Measurements from ENCODE around the gene ABHD17A.
"Not testable (repeated sequence)": the region's sequence is repeated elsewhere in the genome, so short reads cannot be mapped to it uniquely, and the experiment has no call there.

ABHD17A gene

DNA sequence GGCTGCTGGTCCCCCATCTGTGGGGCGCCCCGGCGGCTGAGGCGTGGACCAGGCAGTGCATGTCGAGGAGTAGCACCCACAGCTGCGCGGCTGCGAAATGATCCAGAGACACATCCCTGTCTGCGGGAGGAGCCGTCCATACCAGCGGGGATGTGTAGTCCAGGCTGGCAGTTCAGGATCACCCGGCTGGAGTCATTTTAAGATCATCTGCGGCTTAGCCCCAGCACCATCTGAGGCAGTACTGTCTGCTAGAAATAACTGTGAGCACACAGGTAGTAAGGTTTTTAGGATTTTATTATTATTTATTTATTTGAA is 23.0 kb upstream of the ABHD17A start:
- DNase-seq: no peak

DNA sequence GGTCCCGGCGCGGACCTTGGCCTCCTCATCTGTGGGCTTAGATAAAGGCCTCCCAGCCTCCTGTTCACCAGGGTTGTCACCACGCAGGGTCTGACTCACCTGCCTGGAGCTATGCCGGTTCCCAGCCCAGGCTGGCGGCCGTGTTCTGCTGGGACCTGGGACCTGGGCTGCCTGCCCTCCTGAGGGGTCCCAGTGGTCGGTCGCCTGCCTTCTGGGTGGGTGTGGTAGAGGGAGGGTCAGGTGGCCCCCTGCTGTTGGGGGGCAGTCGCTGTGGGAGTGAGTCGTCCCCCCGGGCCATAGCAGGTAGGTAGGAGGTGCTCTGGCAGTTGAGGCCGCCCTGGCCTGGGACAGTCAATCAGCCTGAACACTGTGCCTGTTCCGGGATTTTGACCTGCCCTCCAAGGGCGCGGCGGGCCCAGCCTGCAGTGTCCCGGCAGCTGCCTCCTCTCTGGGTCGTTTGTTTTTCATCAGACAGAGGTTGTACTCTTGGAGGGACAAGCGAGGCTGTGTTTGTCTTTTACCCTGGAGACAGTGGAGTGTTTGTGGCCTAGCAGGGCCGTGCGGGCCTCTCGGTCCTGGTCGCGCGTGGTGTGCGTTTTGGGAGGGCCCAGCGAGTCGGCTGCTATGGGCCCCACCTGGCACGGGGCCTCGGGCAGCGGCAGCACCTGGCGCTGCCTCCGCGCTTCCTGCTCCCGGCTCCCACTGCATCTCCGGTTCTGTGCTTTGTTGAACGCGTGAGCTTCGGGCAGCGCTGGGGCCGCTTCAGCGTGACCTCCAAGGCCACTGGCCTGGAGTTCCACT is 22.5 kb upstream of the ABHD17A start:
- no peak for DNase-seq

DNA sequence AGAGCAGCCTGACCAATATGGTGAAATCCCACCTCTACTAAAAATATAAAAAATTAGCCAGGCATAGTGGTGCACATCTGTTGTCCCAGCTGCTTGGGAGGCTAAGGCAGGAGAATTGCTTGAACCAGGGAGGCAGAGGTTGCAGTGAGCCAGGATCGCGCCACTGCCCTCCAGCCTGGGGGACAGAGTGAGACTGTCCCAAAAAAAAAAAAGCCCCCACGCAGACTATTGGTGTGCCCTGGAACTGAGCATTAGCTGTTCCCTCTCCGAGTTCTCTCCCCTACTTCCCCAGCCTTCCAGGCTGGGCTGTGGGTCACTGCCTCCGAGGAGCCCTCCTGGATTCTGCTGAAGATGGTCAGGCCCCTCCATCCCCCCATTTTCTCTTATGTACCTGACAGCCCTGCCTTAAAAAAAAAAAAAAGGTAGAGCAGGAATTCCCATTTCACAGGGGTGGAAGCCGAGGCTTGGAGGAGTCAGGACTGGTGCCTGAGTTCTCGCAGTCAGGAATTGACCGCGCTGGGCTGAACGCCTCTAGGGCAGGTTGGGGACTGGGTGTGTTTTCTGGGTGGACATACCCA is 21.8 kb upstream of the ABHD17A start:
- DNase-seq: no peak

DNA sequence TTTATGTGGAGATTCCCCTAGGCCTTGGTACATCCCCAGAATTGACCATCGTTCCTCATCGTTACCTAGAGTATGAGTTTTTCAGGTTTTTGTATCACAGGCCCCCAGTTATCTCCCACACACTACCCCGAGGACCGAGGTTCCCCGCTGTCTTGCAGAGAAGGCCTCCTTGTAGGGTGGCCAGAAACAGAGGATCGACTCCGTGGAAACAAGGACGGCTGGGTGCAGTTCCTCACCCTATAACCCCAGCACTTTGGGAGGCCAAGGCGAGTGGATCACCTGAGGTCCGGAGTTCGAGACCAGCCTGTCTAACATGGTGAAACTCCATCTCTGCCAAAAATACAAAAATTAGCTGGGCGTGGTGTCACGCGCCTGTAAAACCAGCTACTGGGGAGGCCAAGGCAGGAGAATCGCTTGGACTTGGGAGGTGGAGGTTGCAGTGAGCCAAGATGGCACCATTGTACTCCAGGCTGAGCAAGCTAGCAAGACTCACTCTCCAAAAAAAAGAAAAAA is 20.6 kb upstream of the ABHD17A start:
- DNase-seq: no peak

DNA sequence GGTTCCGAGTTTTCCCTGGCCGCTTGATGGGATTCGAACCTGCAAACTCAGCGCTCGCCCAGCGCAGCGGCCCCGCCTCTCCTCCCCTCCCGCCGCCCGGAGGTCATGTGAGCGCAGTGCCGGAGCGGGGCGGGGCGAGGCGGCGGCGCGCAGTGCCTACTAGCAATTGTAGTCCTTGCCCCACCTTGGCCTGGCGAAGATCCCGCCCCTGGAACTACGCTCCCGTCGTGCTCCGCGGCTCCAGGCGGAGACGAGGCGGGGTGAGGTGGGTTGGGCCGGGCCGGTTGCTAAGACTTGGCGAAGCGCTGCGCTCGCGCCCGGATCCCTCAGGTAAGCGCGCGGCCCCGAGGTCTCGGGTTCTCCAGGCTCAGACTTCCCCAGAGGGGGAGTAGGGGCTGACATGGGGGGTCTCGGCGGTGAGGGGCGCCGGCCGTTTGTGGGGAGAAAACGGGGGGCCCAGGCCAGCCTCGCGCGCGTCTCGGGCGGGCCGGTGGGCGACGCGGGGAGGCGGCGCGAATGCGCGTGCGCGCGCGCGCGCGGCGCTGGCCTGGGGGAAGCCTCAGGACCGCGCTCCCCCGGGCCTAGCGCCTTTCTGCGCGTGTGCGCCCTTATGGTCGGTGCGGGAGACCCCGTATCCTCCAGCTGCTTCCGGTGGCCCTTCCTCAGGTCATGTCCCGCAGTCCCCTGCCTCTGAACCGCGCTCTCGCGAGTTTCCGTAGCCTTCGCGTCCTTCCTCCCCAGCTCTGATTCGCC is 20.0 kb upstream of the ABHD17A start, which contains the start of the genes ADAT3 and SCAMP4:
Gene ADAT3, plus strand, starts transcription at position 290 of the 753 bp plus-strand sequence. CDS start 6,649 bp downstream, outside the sequence.
Gene SCAMP4, plus strand, starts transcription at position 290 of the 753 bp plus-strand sequence. CDS start 9,621 bp downstream, outside the sequence.
- peak; percentile 99 for DNase-seq

DNA sequence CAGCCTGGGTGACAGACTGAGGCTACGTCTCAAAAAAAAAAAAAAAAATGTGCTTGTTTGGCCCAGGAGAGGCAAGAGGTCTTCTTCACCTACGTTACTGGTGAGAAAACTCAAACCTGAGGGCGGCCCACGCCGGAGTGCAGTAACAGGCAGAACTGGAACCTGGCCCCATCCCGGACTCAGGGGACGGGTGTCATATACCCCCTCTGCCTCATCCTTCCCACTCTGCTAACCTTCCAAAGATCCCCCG is 19.5 kb upstream of the ABHD17A start:
- no peak for DNase-seq

DNA sequence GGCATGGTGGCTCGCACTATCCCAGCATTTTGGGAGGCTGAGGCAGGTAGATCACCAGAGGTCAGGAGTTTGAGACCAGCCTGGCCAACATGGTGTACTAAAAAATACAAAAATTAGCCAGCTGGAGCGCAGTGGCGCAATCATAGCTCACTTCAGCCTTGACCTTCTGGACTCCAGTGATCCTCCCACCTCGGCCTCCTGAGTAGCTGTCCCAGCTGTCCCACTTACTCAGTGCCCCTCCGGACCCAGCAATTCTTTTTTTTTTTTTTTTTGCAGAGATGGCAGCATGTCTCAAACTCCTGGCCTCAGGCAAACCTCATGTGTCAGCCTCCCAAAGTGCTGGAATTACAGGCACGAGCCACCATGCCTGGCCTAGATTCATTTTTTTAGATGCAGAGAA is 17.6 kb upstream of the ABHD17A start:
- DNase-seq: no peak

DNA sequence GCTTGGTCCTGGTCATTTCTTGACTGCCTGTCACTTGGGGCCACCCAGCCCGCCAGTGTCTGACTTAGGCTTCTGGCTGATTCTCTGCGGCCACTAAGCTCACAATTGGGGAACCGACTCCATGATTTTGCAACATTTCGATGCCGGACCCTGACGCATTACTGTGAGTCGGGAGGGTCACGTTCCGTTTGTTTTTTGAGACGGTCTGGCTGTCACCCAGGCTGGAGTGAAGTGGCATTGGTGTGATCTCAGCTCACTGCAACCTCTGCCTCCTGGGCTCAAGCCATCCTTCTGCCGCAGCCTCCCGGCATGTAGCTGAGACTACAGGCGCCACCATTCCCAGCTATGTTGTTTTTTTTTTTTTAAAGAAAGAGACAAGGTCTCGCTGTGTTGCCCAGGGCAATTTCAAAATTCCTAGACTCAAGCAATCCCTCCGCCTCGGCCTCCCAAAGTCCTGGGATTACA is 16.7 kb upstream of the ABHD17A start:
- peak in 1 of 2 donors; percentile 74 for DNase-seq

DNA sequence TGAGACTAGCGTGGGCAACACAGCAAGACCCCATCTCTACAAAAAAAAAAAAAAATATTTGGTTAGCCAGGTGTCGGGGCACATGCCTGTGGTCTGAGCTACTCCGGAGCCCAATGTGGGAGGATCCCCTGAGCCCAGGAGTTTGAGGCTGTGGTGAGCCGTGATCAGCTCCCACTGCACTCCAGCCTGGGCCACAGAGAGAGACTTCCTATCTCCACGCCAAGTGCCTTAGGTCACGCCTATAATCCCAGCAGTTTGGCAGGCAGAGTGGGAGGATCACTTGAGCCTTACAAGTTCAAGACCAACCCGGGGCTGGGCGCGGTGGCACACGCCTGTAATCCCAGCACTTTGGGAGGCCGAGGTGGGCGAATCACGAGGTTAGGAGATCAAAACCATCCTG is 11.2 kb upstream of the ABHD17A start:
- no peak for DNase-seq

DNA sequence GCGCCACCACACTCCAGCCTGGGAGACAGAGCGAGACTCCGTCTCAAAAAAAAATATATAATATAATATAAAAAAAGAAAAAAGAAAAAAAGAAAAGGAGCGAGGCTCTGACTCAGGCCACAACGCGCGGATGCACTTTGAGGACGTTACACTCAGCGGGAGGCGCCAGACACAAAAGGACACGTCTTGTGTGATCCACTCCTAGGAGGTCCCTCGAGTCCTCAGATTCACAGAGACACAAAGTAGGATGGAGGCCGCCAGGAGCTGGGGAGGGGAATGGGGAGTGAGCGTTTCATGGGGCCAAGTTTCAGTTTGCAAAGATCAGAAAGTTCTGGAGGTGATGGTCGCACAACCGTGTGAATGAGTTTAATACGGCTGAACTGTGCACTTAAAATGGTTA is 8.5 kb upstream of the ABHD17A start:
- no peak for DNase-seq

DNA sequence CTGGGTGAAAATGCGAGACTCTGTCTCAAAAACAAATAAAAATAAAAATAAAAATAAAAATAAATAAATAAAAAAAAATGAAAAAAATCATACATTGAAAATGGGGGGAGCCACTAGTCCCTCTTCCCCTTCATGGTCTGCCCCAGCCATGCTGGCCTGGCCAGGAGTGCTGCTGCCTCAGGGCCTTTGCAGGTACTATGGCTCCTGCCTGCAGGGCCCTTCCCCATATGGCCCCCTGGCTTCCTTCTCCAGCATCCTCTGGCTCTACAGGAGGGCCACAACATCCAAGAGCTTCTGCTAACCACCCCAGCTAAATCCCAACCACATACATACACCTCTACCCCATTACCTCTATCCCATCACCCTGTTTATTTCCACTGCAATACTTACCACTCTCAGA is 4.6 kb upstream of the ABHD17A start:
- no peak for DNase-seq

DNA sequence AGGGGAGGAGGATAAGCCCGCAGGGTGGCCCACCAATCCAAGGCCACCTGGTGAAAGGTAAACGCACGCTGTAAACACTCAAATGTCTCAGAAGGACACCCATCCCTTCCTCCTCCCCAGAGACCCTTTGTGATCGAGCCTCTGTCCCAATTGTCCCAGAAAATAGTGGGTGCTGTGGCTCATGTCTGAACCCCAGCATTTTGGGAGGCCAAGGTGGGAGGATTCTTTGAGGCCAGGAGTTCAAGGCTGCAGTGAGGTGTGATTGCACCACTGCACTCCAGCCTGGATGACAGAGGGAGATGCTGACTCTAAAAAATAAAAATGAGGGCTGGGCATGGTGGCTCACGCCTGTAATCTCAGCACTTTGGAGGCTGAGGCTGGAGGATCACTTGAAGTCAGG is 3.1 kb upstream of the ABHD17A start:
- DNase-seq: no peak

DNA sequence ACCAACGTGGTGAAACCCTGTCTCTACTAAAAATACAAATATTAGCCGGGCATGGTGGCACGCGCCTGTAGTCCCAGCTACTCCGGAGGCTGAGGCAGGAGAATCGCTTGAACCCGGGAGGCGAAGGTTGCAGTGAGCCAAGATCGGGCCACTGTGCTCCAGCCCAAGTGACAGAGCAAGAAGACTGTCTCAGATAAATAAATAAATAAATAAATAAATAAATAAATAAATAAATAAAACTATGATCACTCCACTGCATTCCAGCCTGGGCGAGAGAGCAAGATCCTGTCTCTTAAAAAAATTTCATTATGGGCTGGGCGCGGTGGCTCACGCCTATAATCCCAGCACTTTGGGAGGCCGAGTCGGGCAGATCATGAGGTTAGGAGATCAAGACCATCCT is 1.1 kb upstream of the ABHD17A start:
- DNase-seq: not testable (repeated sequence)

DNA sequence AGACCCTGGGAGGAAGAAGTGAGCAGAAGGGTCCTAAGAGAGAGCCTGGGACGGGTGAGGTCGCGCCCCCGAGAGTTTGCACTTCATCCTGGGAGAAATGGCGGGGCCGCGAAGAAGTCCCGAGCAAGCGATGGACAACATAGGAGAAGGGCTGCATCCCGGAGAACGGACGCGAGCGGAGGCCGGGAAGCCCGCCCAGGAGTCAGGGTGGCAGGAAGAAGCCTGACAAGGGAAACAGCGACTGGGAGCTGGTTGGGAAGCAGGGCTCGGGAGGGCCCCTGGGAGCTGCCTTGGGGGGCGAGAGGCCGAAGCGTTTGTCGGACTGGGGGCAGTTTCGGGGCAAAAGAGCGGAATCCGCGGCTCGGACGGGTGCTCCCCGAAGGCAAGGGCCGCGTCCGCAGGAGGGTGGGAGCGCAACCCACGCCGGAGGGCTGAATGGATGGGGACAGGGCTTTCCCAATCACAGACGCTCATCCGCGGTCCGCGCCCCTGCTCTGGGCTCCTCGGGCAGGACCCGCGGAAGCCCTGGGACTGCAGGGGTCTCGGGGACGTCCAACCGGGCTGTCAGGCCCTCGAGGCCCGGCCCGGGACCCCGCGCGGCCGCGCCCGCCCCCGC is 469 bp downstream of the ABHD17A start:
- DNase-seq: no peak

DNA sequence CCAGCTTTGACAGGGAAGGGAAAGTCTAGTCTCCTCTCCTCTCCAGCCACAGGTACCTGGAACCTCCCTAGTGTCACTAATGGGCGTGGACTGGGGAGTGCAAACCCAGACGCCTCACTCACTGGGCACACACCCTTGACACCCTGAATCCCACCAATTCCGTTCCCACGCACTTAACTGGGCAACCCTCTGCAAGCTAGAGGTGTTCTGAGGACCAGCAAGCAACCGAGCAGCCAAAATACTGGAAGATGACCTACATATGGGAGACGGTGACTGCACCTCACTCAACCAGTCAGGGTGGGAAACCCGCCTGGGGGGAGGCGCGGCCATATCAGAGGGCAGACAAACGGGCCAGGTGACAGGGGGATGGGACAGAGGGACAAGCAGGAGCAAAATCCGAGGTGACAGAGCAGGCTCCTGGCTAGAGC is 991 bp downstream of the ABHD17A start:
- peak; percentile 40 to 67 for DNase-seq

DNA sequence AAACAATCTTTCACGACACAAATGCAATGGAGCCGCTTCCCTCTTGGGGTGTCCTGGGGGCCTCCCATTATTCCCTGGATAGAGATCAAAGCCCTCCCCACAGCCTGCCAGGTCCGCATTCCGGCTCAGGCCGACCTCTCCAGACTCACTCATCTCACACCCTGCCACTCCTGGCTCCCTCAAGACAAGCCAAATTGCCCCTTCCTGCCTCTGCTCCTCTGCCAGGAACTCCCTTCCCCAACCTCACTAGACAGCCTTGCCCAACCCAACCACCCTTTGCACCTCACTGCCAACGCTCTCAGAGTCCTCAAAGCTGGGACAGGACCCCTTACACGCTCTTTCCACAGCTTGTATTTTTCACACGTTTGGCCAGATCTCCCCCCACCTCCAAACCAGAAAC is 1.5 kb downstream of the ABHD17A start:
- peak in 1 of 2 donors; percentile 45 for DNase-seq

DNA sequence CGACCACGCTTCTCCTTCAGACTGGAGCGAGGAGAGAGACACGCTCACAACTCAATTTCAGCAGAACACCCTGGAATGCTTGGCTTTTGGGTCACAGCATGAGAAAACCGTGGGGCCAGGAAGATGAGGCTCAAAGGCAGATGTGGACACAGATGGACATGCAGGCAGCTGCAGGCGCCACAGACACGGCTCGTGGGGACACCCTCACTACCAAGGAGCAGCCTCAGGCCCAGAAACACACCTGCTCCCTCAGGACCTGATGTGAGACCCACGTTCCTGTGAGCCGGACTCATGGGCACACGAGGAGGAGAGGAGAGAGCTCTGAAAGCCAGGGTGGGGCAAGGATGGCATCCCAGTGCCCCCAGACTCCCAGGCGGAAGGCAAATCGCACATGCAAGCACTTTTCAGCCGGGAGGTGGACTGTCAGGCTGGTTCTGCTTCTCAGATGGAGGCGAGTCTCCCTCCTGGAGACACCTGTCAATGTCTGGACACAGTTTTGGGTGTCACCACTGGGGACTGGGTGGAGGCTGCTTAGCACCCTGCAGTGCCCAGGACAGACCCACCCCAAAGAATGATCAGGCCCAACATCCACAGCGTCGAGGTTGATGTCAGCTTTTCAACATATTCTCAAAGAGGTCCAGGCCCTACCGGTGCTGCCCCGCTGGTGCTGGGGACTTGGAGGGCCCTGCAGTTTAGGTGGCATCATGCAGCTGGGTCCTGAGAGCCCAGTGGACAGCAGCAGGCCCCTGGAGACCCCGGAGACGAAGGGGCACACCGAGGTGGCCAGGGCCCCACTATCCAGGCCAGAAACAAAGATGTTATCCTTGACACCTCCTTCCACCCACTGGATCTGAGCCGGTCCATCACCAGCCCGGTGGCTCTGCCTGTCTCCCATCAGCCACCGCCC is 2.3 kb downstream of the ABHD17A start:
- DNase-seq: no peak

DNA sequence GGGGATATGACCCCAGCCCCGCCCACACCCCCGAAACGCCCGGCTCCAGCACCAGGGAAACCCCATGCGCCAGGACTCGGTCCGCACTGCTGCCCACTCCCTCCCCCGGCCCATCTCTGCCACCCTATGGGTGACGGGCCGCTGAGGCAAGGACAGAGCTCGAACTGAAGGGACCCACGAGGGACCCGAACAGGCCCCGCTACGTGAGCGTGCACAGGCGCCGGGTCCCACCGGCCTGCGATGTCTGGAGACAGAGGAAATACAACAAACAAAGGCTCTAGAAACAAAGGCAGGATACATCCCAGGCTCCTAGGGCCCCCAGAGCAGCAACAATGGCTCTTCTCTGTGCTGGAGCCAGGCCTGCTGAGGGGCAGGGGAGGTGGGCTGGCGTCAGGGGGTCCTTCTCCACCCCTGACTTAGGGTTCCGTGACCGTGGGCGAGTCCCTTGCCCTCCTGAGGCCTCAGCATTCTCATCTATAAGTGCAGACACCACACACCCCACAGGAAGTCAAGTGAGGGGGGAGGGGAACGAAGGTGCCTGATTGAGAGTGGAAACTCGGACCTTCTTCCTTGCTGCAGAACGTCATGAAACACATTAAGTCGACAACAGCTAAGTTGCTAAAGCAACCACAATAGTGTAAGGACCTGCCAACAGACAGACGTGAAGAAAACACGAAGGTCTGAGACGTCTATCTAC is 3.1 kb downstream of the ABHD17A start:
- DNase-seq: peak; percentile 83 to 89

DNA sequence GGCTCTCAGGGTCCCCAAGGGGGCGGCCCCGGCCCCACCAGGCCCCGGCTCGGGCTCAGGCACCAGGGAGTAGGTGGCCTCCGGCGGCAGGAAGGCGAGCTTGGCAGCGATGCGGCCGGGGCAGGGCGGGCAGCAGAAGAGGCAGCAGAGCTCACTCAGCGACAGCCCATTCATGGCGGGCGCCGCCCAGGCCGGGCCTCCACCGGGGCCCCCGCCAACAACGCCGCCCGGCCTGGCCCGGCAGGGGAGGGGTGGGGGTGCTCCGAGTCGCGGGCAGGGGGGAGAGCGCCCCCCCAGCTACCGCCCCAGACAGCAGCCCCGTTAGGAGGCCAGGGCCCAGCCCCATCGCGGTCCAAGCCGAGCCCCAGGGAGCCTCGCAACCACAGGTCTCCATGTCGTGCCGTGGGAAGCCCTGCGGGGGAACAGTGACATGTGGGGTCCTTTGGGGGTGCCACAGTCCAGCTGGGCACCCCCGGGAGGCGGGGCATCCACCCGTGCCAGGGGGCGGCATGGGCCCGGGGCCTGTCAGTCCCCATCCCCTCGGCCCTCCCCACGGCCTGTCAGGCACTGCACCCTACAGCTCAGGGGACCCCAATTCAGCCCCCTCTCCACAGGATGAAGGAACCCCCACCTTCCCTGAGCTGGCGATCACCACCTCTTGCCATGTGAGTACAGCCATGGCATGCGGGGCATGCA is 3.8 kb downstream of the ABHD17A start:
- DNase-seq: not testable (repeated sequence)

DNA sequence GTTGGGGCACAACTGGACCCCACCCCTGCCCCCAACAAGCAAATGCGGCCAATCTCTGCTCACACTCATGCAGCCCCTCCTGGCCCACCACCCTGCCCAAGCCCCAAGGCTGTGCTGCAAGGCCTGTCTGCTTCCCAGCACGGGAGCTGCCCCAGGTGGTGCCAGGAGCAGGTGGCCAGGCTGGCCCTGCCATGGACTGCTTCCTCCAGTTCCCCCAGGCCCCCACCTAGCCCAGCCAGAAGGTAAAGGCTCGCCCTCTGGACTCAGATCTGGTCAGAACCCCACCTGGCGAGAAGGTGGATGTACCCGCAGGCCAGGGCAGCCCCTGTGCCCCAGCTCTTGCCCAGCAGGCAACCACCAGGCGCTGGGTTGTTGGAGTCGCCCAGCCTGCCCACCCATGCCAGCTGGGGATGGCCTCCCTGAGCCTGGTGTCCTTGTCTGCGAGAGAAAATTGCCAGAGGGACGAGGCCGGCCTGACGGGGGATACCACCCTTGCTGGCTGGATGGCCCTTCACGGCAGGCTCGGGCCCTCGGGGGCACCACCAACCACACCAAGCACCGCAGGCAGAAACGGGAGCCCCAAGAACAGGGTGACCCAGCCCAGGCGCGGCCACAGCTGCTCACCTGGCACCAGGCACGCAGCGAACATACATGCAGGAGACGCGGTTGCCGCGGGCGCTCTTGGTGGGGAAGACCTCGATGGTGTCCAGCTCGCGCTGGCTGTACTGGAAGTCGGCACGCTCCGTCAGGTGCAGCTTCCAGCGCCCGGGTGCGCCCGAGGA is 4.5 kb downstream of the ABHD17A start:
- DNase-seq: no peak

Measured in CD4-positive, alpha-beta T cell treated with Interferon alpha-2 for 1 hour (primary cell).